C4-2B (cell line): ENCODE results near the gene RFX7.

Experiments used
- CTCF ChIP-seq: fragments of 450-650 bp; conservative IDR thresholded peaks from 2 replicates; pipeline ENCODE4 v1.5.1; 2017; ENCODE audit warnings: mild to moderate bottlenecking
- ZFX ChIP-seq: fragments of 450-650 bp; IDR thresholded peaks from 2 replicates; pipeline ENCODE4 v1.6.1; 2017

- TF ChIP-seq CTCF = no peak
- TF ChIP-seq ZFX = no peak
These were observed 167.0 kb downstream of the RFX7 start for GRCh38 chr15:56076640-56077039.
